ENCODE measurements around the gene B3GALT4. TPM values are rescaled to one million over a fixed set of nuclear protein-coding genes. Genes with fewer than 3 reads are reported as not detected.

B3GALT4 gene
- total and polyA plus RNA-seq, 2 of the 13 experiments (the other 11 are each of a cell fraction or from before 2014, with no cell fraction given): 0.04 to 0.27 TPM

- no peak for TF ChIP-seq ZBED4 (CRISPR knock-in tag; IDR thresholded peaks at IDR 0.05; ENCODE audit: borderline replicate concordance)
- no peak for TF ChIP-seq ELK4 (CRISPR knock-in tag; IDR thresholded peaks at IDR 0.05; ENCODE audit: borderline replicate concordance)
- peak; percentile 70 for TF ChIP-seq HNRNPLL (IDR thresholded peaks at IDR 0.05; ENCODE audit: low read depth, low read length, poor library complexity, severe bottlenecking)
- no peak for TF ChIP-seq CAMTA2 (CRISPR knock-in tag; IDR thresholded peaks at IDR 0.05; ENCODE audit: borderline replicate concordance)
- no peak for TF ChIP-seq TFDP2 (CRISPR knock-in tag; IDR thresholded peaks at IDR 0.05)
- no peak for TF ChIP-seq MXD3 (CRISPR knock-in tag; IDR thresholded peaks at IDR 0.05)
- TF ChIP-seq ZHX2 (IDR thresholded peaks at IDR 0.05; ENCODE audit: low read depth): no peak
- no peak for TF ChIP-seq ZHX2 (CRISPR knock-in tag; IDR thresholded peaks at IDR 0.05; ENCODE audit: borderline replicate concordance)
- peak; percentile 40; the same call in 1 of the 2 replicates for TF ChIP-seq ZSCAN31 (CRISPR knock-in tag; IDR thresholded peaks at IDR 0.05; ENCODE audit: low read depth)
- no peak for TF ChIP-seq RFX5 (IDR thresholded peaks at IDR 0.05; ENCODE audit: low read depth, low read length)
- TF ChIP-seq THYN1 (CRISPR knock-in tag; IDR thresholded peaks at IDR 0.05; ENCODE audit: borderline replicate concordance, low read depth): no peak
Measured at GRCh38 chr6:33312361-33313104, 35.6 kb downstream of the B3GALT4 start (continued).
